EL (cell line): ENCODE data around the gene LIPT2.
A peak's percentile ranks its signal among the peaks of the same experiment; 100 is the strongest.

Source experiments
- DNase-seq: peaks from one replicate; pipeline ENCODE4 v3.0.0-alpha.2; 2016

LIPT2 gene

GRCh38 chr11:74494916-74495315 lies 1.4 kb upstream of the LIPT2 start:
- DNase-seq = no peak

GRCh38 chr11:74493791-74494630 lies 487 bp upstream of the LIPT2 start:
- peak; percentile 73 for DNase-seq

GRCh38 chr11:74492084-74492483 lies 1.4 kb downstream of the LIPT2 start:
- no peak for DNase-seq

- DNase-seq = no peak
Measured at GRCh38 chr11:74490941-74491340, 2.6 kb downstream of the LIPT2 start.

GRCh38 chr11:74487875-74488274 lies 5.6 kb downstream of the LIPT2 start:
- peak; percentile 13 for DNase-seq

GRCh38 chr11:74485868-74486267 lies 7.7 kb downstream of the LIPT2 start:
- DNase-seq = no peak

- no peak for DNase-seq
Measured at GRCh38 chr11:74480688-74481417, 12.7 kb downstream of the LIPT2 start.

- DNase-seq = no peak
Measured at GRCh38 chr11:74479732-74480123, 13.8 kb downstream of the LIPT2 start.

GRCh38 chr11:74478877-74479731 lies 14.4 kb downstream of the LIPT2 start:
- DNase-seq = no peak

- no peak for DNase-seq
Measured at GRCh38 chr11:74476536-74476935, 17.0 kb downstream of the LIPT2 start.

GRCh38 chr11:74474316-74474715 lies 19.2 kb downstream of the LIPT2 start:
- no peak for DNase-seq

- no peak for DNase-seq
Measured at GRCh38 chr11:74473382-74474173, 19.9 kb downstream of the LIPT2 start.

- no peak for DNase-seq
Measured at GRCh38 chr11:74471668-74472429, 21.7 kb downstream of the LIPT2 start.

GRCh38 chr11:74471037-74471436 lies 22.5 kb downstream of the LIPT2 start:
- DNase-seq = no peak

GRCh38 chr11:74470526-74470925 lies 23.0 kb downstream of the LIPT2 start:
- DNase-seq = no peak

GRCh38 chr11:74468936-74469335 lies 24.6 kb downstream of the LIPT2 start:
- DNase-seq = no peak

- DNase-seq = no peak
Measured at GRCh38 chr11:74468521-74468920, 25.0 kb downstream of the LIPT2 start.

- no peak for DNase-seq
Measured at GRCh38 chr11:74468058-74468457, 25.5 kb downstream of the LIPT2 start.

- DNase-seq = peak; percentile 22
Measured at GRCh38 chr11:74466916-74467885, 26.3 kb downstream of the LIPT2 start, which contains the start of gene KCNE3. Gene KCNE3 (minus strand): TSS chr11:74467549. CDS start chr11:74457563, 9,986 bp downstream.

GRCh38 chr11:74465291-74465708 lies 28.2 kb downstream of the LIPT2 start:
- DNase-seq = no peak
